ENCODE results near the gene TMEM239. TPM values are rescaled to one million over a fixed set of nuclear protein-coding genes. Genes with fewer than 3 reads are reported as not detected.

TMEM239 gene
- total RNA-seq, 1 donor = 0.43 TPM

GRCh38 chr20:2866236-2866635, 50.1 kb downstream of the TMEM239 start:
- DNase-seq (ENCODE audit: low read depth) = no peak
- TF ChIP-seq CTCF (IDR thresholded peaks at IDR 0.05; ENCODE audit: insufficient read depth, low read depth, low read length) = no peak
- H3K4me3 ChIP-seq (ENCODE audit: low read depth, low read length) = no peak overlapping the region

- no peak for TF ChIP-seq CTCF (IDR thresholded peaks at IDR 0.05; ENCODE audit: insufficient read depth, low read depth, low read length)
- DNase-seq (ENCODE audit: low read depth) = no peak
- no peak overlapping the region for H3K4me3 ChIP-seq (ENCODE audit: low read depth, low read length)
Measured at GRCh38 chr20:2867081-2867864, 51.1 kb downstream of the TMEM239 start.

Other genes with a start within 250 kb of the TMEM239 start
- 115 and 127 TPM in 2 replicates for gene NOP56, start 163.7 kb upstream of the TMEM239 start, total RNA-seq
- gene IDH3B, start 152.1 kb upstream of the TMEM239 start, total RNA-seq = 63.0 and 86.0 TPM in 2 replicates
- 2.6 and 3.5 TPM in 2 replicates for gene EBF4, start 123.6 kb upstream of the TMEM239 start, total RNA-seq
- gene CPXM1, start 15.7 kb upstream of the TMEM239 start, total RNA-seq = 7.4 and 10.8 TPM in 2 replicates
- 0.32 TPM in 1 of 2 replicates, not detected in the other for gene C20orf141, start 1.4 kb upstream of the TMEM239 start, total RNA-seq
- 32.5 and 32.8 TPM in 2 replicates for gene PCED1A, start 24.3 kb downstream of the TMEM239 start, total RNA-seq
- 48.6 and 51.0 TPM in 2 replicates for gene VPS16, start 24.4 kb downstream of the TMEM239 start, total RNA-seq
- 20.6 and 41.5 TPM in 2 replicates for gene PTPRA, start 57.1 kb downstream of the TMEM239 start, total RNA-seq
- gene GNRH2, start 227.3 kb downstream of the TMEM239 start, total RNA-seq = under 0.01 TPM in 1 of 2 replicates, not detected in the other
- gene MRPS26, start 229.7 kb downstream of the TMEM239 start, total RNA-seq = 26.8 and 31.6 TPM in 2 replicates

Data from fibroblast of villous mesenchyme (primary cell).